Ascending aorta (tissue), 2 donors: ENCODE data around the gene LILRA2. TPM values are rescaled to one million over a fixed set of nuclear protein-coding genes. Genes with fewer than 3 reads are reported as not detected.

Experiments used
- DNase-seq, 2 donors: peaks; one replicate each; pipeline ENCODE4 v3.0.0-alpha.2; 2019; ENCODE audit warnings: low spot score in 2 of 2
- H3K27ac ChIP-seq, 2 donors: fragments of 200-600 bp; sonication (generic); one replicate each; pipeline ENCODE4 v1.5.1; 2016 to 2017; ENCODE audit warnings: mild to moderate bottlenecking in 1 of 2
- H3K27me3 ChIP-seq: fragments of 200-600 bp; sonication (generic); one replicate; pipeline ENCODE4 v1.5.1; 2017
- H3K36me3 ChIP-seq, 2 donors: fragments of 200-600 bp; sonication (generic); one replicate each; pipeline ENCODE4 v1.5.1; 2016
- H3K4me1 ChIP-seq, 2 donors: fragments of 200-600 bp; sonication (generic); one replicate each; pipeline ENCODE4 v1.5.1; 2016 to 2017; ENCODE audit warnings: mild to moderate bottlenecking in 1 of 2
- H3K4me3 ChIP-seq, 2 donors: fragments of 200-600 bp; sonication (generic); one replicate each; pipeline ENCODE4 v1.5.1; 2016 to 2017; ENCODE audit warnings: mild to moderate bottlenecking in 1 of 2
- H3K9me3 ChIP-seq, 2 donors: fragments of 200-600 bp; sonication (generic); one replicate each; pipeline ENCODE4 v1.5.1; 2016
- intact Hi-C: fragments of 100-400 bp; cut with DNase I; formaldehyde crosslinking; loops from one replicate; pipeline ENCODE4 v1.15.1; 2023
- total RNA-seq: library from RNA; depleted of rRNA; stranded (reverse); fragments of >200 nt; gene quantifications from one replicate; pipeline ENCODE4 v1.1.0, GENCODE V29; 2016
- TF ChIP-seq, protein P1 (sequence below), 3 experiments: fragments of 200-600 bp in 2 of 3; fragments of 450-650 bp in 1 of 3; sonication (generic) in 2 of 3; IDR thresholded peaks; one replicate each; pipeline ENCODE4 v1.5.1; 2016 to 2019; ENCODE audit warnings: antibody characterized with exemption in 3 of 3, mild to moderate bottlenecking in 1 of 3, moderate library complexity in 1 of 3

The LILRA2 gene
- total RNA-seq, 1 donor from 2014 or later: not detected

DNA sequence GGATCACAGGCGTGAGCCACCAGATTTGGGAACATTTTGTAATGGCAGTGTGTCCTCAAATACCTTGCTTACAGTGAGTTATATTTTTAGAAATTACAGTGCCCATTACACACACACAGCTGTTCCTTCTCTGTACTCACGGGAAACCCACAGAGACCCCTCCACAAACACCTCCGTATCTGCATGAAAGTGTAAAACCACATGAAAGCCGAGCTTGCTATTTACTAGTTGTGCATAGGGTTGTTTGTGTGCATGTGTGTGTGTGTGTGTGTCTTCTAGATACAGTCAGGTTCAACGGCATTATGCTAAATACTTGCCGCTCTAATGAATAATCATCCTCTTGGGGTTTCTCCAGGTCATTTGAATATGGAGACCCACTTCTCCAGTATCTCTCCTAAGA is 22.3 kb upstream of the LILRA2 start:
- Histone ChIP-seq H3K4me1 (no peaks in the 10 kb centered on the region), H3K27me3 (no peaks in the 10 kb centered on the region), H3K9me3 (no peaks in the 10 kb centered on the region), H3K27ac (no peak overlapping the region), H3K4me3 (no peak overlapping the region), H3K36me3 (no peaks in the 10 kb centered on the region)
- TF ChIP-seq, protein P1, sequence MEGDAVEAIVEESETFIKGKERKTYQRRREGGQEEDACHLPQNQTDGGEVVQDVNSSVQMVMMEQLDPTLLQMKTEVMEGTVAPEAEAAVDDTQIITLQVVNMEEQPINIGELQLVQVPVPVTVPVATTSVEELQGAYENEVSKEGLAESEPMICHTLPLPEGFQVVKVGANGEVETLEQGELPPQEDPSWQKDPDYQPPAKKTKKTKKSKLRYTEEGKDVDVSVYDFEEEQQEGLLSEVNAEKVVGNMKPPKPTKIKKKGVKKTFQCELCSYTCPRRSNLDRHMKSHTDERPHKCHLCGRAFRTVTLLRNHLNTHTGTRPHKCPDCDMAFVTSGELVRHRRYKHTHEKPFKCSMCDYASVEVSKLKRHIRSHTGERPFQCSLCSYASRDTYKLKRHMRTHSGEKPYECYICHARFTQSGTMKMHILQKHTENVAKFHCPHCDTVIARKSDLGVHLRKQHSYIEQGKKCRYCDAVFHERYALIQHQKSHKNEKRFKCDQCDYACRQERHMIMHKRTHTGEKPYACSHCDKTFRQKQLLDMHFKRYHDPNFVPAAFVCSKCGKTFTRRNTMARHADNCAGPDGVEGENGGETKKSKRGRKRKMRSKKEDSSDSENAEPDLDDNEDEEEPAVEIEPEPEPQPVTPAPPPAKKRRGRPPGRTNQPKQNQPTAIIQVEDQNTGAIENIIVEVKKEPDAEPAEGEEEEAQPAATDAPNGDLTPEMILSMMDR (IDR thresholded peaks at IDR 0.05): no peak
- no peak for DNase-seq
- intact Hi-C loops: no loop called here

DNA sequence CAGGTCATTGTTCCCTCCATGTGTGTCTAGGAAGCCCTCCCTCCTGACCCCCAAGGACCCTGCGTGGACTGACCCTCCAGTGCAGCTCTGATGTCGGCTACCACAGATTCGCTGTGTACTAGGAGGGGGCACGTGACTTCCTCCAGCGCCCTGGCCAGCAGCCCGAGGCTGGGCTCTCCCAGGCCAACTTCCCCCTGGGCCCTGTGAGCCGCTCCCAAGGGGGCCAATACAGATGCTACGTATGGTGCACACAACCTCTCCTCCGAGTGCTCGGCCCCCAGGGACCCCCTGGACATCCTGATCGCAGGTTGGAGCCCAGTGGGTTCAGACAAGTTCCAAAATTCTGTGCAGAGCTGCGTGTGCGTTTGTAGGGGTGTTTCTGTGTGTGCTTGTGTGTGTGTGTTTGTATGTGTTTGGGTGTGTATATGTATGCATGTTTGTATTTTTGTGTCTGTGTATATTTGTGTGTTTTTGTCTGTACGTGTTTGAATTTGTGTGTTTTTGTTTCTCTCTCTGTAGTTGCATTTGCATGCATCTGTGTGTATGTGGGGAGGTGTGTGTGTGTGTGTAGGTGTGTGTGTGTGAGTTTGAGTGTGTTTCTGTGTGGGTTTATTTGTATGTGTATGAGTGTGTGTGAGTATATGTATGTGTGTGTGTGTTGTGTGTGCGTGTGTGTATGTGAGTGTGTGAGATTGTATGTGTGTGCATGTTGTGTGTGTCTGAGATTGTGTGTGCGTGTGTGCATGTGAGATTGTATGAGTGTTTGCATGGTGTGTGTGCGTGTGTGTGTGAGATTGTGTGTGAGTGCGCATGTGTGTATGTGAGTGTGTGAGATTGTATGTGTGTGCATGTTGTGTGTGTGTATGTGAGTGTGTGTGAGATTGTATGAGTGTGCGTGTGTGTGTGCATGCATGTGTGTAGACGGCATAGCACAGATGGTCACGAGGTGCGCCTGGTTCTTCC is 21.4 kb upstream of the LILRA2 start:
- H3K9me3 ChIP-seq: no peaks in the 10 kb centered on the region
- no peaks in the 10 kb centered on the region for H3K27me3 ChIP-seq
- H3K4me1 ChIP-seq: no peaks in the 10 kb centered on the region
- DNase-seq: peak in 1 of 2 donors; percentile 69
- no peaks in the 10 kb centered on the region for H3K36me3 ChIP-seq
- TF ChIP-seq, protein P1 (IDR thresholded peaks at IDR 0.05): no peak
- no peak overlapping the region for H3K4me3 ChIP-seq
- intact Hi-C loops: no loop called here
- H3K27ac ChIP-seq: no peak overlapping the region

DNA sequence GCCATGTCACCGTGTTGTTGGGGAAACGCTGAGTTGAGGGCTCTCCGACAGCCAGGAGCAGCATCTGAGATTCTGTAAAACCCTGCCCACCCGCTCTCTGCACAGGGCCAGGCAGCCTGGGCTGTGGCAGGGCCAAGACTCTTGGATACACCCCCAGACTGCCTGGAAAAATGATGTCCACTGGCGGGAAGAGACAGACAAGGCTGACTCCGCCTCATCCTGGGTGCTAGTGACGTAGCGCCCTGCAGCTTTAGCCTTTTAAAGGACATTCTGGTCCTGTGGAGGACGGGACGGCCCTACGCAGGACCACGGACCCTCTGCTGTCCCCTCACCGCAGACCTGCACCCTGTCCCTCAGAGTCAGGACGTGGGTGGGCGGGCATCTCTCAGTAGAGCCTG is 20.7 kb upstream of the LILRA2 start:
- Histone ChIP-seq H3K4me1 (no peaks in the 10 kb centered on the region), H3K27me3 (no peaks in the 10 kb centered on the region), H3K9me3 (no peaks in the 10 kb centered on the region), H3K27ac (no peak overlapping the region), H3K4me3 (no peak overlapping the region), H3K36me3 (no peaks in the 10 kb centered on the region)
- TF ChIP-seq, protein P1 (IDR thresholded peaks at IDR 0.05): no peak
- intact Hi-C loops: no loop called here
- DNase-seq: no peak

- Histone ChIP-seq H3K27ac (no peak overlapping the region), H3K9me3 (no peaks in the 10 kb centered on the region), H3K4me1 (no peaks in the 10 kb centered on the region), H3K4me3 (no peak overlapping the region), H3K27me3 (no peaks in the 10 kb centered on the region), H3K36me3 (no peaks in the 10 kb centered on the region)
- TF ChIP-seq, protein P1 (IDR thresholded peaks at IDR 0.05): no peak
- intact Hi-C loops: no loop called here
- DNase-seq: no peak
Measured at GRCh38 chr19:54554006-54554405, 19.6 kb upstream of the LILRA2 start.

GRCh38 chr19:54554896-54555295 is 18.7 kb upstream of the LILRA2 start:
- H3K4me3 ChIP-seq: no peak overlapping the region
- H3K27ac ChIP-seq: no peak overlapping the region
- H3K4me1 ChIP-seq: no peaks in the 10 kb centered on the region
- no peaks in the 10 kb centered on the region for H3K9me3 ChIP-seq
- H3K27me3 ChIP-seq: no peaks in the 10 kb centered on the region
- TF ChIP-seq, protein P1 (IDR thresholded peaks at IDR 0.05): no peak
- no peak for DNase-seq
- no peaks in the 10 kb centered on the region for H3K36me3 ChIP-seq
- intact Hi-C loops: no loop called here
